Measurements from ENCODE around the gene PDE4B.
"Not testable (repeated sequence)": the region's sequence is repeated elsewhere in the genome, so short reads cannot be mapped to it uniquely, and the experiment has no call there.

The PDE4B gene

DNA sequence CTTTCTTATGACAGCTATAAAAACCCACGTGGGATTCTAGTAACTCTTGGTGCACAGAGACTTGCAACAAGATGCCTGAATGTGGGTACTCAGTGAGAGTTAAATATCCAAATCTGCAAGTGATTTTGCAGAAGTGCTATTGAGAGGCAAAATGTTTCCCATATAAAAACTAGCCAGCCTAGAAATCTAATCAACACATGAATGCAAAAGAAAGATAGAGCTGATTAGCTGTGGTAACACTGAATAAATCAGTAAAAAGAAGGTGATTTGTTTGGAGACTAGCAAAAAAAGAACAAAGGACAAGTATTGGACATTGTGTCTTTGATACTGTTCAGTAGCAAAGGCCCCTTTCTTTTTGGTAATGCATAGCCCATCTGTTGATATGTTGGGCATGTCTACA, 527.5 kb downstream of the PDE4B start:
- Histone ChIP-seq H3K9ac (ENCODE audit: low read depth, low read length, poor library complexity, severe bottlenecking) (no peak overlapping the region), H4K20me1 (ENCODE audit: insufficient read depth, low read length, poor library complexity, severe bottlenecking) (no peaks in the 10 kb centered on the region), H3K9me2 (replicated peaks; ENCODE audit: low read depth, low read length) (no peaks in the 10 kb centered on the region), H3K4me1 (ENCODE audit: insufficient read depth, low read length, poor library complexity, severe bottlenecking) (no peaks in the 10 kb centered on the region), H3K4me3 (ENCODE audit: low read length, poor library complexity, severe bottlenecking) (no peak overlapping the region), H3K36me3 (ENCODE audit: insufficient read depth, low read length) (no peaks in the 10 kb centered on the region), H3K79me2 (ENCODE audit: insufficient read depth, low read length) (no peaks in the 10 kb centered on the region), H2AFZ (ENCODE audit: low read length) (no peak overlapping the region), H3F3A (ENCODE audit: low read depth) (no peaks in the 10 kb centered on the region), H3K9me3 (ENCODE audit: insufficient read depth, low read depth, low read length) (no peaks in the 10 kb centered on the region), H3K27me3 (ENCODE audit: insufficient read depth, low read length, poor library complexity, severe bottlenecking) (no peaks in the 10 kb centered on the region), H3K4me2 (ENCODE audit: low read depth, low read length, poor library complexity, severe bottlenecking) (no peak overlapping the region)
- TF ChIP-seq, protein P1, sequence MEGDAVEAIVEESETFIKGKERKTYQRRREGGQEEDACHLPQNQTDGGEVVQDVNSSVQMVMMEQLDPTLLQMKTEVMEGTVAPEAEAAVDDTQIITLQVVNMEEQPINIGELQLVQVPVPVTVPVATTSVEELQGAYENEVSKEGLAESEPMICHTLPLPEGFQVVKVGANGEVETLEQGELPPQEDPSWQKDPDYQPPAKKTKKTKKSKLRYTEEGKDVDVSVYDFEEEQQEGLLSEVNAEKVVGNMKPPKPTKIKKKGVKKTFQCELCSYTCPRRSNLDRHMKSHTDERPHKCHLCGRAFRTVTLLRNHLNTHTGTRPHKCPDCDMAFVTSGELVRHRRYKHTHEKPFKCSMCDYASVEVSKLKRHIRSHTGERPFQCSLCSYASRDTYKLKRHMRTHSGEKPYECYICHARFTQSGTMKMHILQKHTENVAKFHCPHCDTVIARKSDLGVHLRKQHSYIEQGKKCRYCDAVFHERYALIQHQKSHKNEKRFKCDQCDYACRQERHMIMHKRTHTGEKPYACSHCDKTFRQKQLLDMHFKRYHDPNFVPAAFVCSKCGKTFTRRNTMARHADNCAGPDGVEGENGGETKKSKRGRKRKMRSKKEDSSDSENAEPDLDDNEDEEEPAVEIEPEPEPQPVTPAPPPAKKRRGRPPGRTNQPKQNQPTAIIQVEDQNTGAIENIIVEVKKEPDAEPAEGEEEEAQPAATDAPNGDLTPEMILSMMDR (conservative IDR thresholded peaks at IDR 0.05; ENCODE audit: low read length): no peak
- no peak for TF ChIP-seq EZH2phosphoT487 (IDR thresholded peaks at IDR 0.05; ENCODE audit: borderline replicate concordance)

DNA sequence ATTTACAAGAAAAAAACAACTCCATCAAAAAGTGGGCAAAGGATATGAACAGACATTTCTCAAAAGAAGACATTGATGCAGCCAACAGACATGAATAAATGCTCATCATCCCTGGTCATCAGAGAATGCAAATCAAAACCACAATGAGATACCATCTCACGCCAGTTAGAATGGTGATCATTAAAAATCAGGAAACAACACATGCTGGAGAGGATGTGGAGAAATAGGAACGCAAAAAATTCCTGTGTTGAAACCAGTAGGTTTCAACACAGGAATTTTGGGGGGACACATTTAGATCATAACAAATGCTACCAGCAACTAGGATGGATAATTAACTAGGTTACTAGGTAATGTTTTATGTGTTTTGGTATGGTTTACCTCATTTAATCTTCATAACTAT, 529.8 kb downstream of the PDE4B start:
- H3K79me2 ChIP-seq (ENCODE audit: insufficient read depth, low read length); H3K9me3 ChIP-seq (ENCODE audit: insufficient read depth, low read depth, low read length); H3K4me3 ChIP-seq (ENCODE audit: low read length, poor library complexity, severe bottlenecking); H3K27me3 ChIP-seq (ENCODE audit: insufficient read depth, low read length, poor library complexity, severe bottlenecking); H3K4me1 ChIP-seq (ENCODE audit: insufficient read depth, low read length, poor library complexity, severe bottlenecking); H3K4me2 ChIP-seq (ENCODE audit: low read depth, low read length, poor library complexity, severe bottlenecking); H3K9me2 ChIP-seq (replicated peaks; ENCODE audit: low read depth, low read length); H4K20me1 ChIP-seq (ENCODE audit: insufficient read depth, low read length, poor library complexity, severe bottlenecking); H2AFZ ChIP-seq (ENCODE audit: low read length); H3K36me3 ChIP-seq (ENCODE audit: insufficient read depth, low read length); H3F3A ChIP-seq (ENCODE audit: low read depth); H3K9ac ChIP-seq (ENCODE audit: low read depth, low read length, poor library complexity, severe bottlenecking): not testable (repeated sequence)

DNA sequence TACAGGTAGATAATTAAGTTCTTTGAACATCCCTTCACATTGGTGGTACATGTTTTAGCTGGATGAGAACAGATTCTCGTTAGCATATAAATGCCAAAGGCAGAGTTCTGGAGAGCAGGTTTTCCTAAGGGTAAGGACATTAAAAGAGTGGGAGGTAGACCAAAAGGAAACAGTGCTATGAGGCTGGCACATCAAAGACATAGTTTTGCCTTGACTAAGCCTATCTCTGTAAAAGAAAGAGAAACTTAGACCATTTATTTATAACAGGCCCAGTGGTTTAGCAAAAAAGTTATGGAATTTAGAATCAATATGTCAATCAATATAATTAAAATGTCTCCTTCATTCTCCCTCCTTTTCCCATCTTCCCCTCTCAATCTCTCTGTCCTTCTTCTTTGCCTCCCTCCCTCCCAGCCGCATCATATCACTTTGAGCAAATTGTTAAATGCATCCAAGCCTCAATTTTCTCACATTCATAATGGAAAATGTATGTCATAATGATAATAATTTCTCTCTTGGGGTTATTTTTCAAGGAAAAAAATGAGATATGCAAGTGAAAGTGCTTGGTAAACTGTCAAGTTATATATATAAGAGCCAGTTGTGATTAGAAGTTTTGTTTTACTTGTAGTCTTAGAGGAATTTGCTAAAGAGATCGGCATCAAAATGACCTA, 531.4 kb downstream of the PDE4B start:
- no peaks in the 10 kb centered on the region for H3K36me3 ChIP-seq (ENCODE audit: insufficient read depth, low read length)
- no peaks in the 10 kb centered on the region for H3K9me3 ChIP-seq (ENCODE audit: insufficient read depth, low read depth, low read length)
- H4K20me1 ChIP-seq (ENCODE audit: insufficient read depth, low read length, poor library complexity, severe bottlenecking): no peaks in the 10 kb centered on the region

More for the DNA sequence above, 531.4 kb downstream of the PDE4B start:
- no peak overlapping the region for H3K4me3 ChIP-seq (ENCODE audit: low read length, poor library complexity, severe bottlenecking)
- H3F3A ChIP-seq (ENCODE audit: low read depth): no peaks in the 10 kb centered on the region
- H2AFZ ChIP-seq (ENCODE audit: low read length): no peak overlapping the region
- H3K4me2 ChIP-seq (ENCODE audit: low read depth, low read length, poor library complexity, severe bottlenecking): no peak overlapping the region
- H3K79me2 ChIP-seq (ENCODE audit: insufficient read depth, low read length): no peaks in the 10 kb centered on the region
- peaks cover 10% of the 10 kb centered on the region for H3K4me1 ChIP-seq (ENCODE audit: insufficient read depth, low read length, poor library complexity, severe bottlenecking)
- TF ChIP-seq, protein P1 (conservative IDR thresholded peaks at IDR 0.05; ENCODE audit: low read length): no peak
- no peak for TF ChIP-seq EZH2phosphoT487 (IDR thresholded peaks at IDR 0.05; ENCODE audit: borderline replicate concordance)
- no peaks in the 10 kb centered on the region for H3K9me2 ChIP-seq (replicated peaks; ENCODE audit: low read depth, low read length)
- H3K27me3 ChIP-seq (ENCODE audit: insufficient read depth, low read length, poor library complexity, severe bottlenecking): no peaks in the 10 kb centered on the region
- H3K9ac ChIP-seq (ENCODE audit: low read depth, low read length, poor library complexity, severe bottlenecking): no peak overlapping the region

Data from Loucy (cell line).